Germinal center (tissue), 1 donor: ENCODE data around the gene VIP.

Experiments used
- DNase-seq: peaks from one replicate; pipeline ENCODE4 v3.0.0; 2012; ENCODE audit warnings: mixed read lengths, low spot score

Gene VIP

GRCh38 chr6:152783217-152783878 lies 32.8 kb downstream of the VIP start:
- no peak for DNase-seq

GRCh38 chr6:152794696-152795095 lies 44.1 kb downstream of the VIP start:
- DNase-seq: no peak

GRCh38 chr6:152804150-152804549 lies 53.6 kb downstream of the VIP start:
- DNase-seq: no peak
